Stimulated activated CD4-positive, alpha-beta T cell treated with anti-CD3 and anti-CD28 coated beads, Interleukin-15, amount 100 ng/mL, for 1 hour (primary cell): ENCODE results near the gene VWA3B.
"Not testable (repeated sequence)": the region's sequence is repeated elsewhere in the genome, so short reads cannot be mapped to it uniquely, and the experiment has no call there.

ENCODE experiments used
- DNase-seq, 2 donors: peaks; one replicate each; pipeline ENCODE4 v3.0.0-alpha.2; 2020; ENCODE audit warnings: low read depth in 1 of 2, low spot score in 1 of 2

The VWA3B gene

GRCh38 chr2:98086491-98087446 is at the start of gene VWA3B:
VWA3B (plus strand) TSS chr2:98087167; CDS start chr2:98093093, 5,926 bp downstream.
- DNase-seq: peak in 1 of 2 donors; percentile 25

GRCh38 chr2:98037206-98037605 is 49.8 kb upstream of the VWA3B start:
- DNase-seq: no peak

GRCh38 chr2:98037666-98038336 is 49.2 kb upstream of the VWA3B start:
- no peak for DNase-seq

- DNase-seq: no peak
Measured at GRCh38 chr2:98039085-98039756, 47.7 kb upstream of the VWA3B start.

GRCh38 chr2:98040331-98040939 is 46.5 kb upstream of the VWA3B start:
- DNase-seq: no peak

GRCh38 chr2:98043101-98043500 is 43.9 kb upstream of the VWA3B start:
- no peak for DNase-seq

GRCh38 chr2:98044730-98045129 is 42.2 kb upstream of the VWA3B start:
- DNase-seq: not testable (repeated sequence)

GRCh38 chr2:98050070-98050469 is 36.9 kb upstream of the VWA3B start:
- DNase-seq: no peak

- no peak for DNase-seq
Measured at GRCh38 chr2:98058191-98058975, 28.6 kb upstream of the VWA3B start.

- no peak for DNase-seq
Measured at GRCh38 chr2:98060277-98060676, 26.7 kb upstream of the VWA3B start.

- no peak for DNase-seq
Measured at GRCh38 chr2:98063291-98063854, 23.6 kb upstream of the VWA3B start.

- DNase-seq: no peak
Measured at GRCh38 chr2:98065808-98066207, 21.2 kb upstream of the VWA3B start.

- DNase-seq: no peak
Measured at GRCh38 chr2:98067160-98067559, 19.8 kb upstream of the VWA3B start.

GRCh38 chr2:98070081-98070480 is 16.9 kb upstream of the VWA3B start:
- no peak for DNase-seq

- DNase-seq: no peak
Measured at GRCh38 chr2:98072442-98072841, 14.5 kb upstream of the VWA3B start.

- DNase-seq: no peak
Measured at GRCh38 chr2:98078701-98079100, 8.3 kb upstream of the VWA3B start.

- no peak for DNase-seq
Measured at GRCh38 chr2:98084151-98084868, 2.7 kb upstream of the VWA3B start.

- DNase-seq: no peak
Measured at GRCh38 chr2:98084869-98085238, 2.1 kb upstream of the VWA3B start.

GRCh38 chr2:98085649-98086048 is 1.3 kb upstream of the VWA3B start:
- no peak for DNase-seq
